Hindlimb muscle (tissue), 1 donor: ENCODE measurements around the gene MMP1. TPM values are rescaled to one million over a fixed set of nuclear protein-coding genes. Genes with fewer than 3 reads are reported as not detected.

Experiments used
- DNase-seq: peaks from one replicate; pipeline ENCODE4 v3.0.0-alpha.2; 2013
- polyA plus RNA-seq: library from polyadenylated mRNA; unstranded; fragments of 120-200 nt; gene quantifications from one replicate; pipeline ENCODE4 v1.2.1, GENCODE V29; 2013; ENCODE audit not compliant: insufficient read length

MMP1 gene
- polyA plus RNA-seq, 1 donor = 0.10 TPM

DNA sequence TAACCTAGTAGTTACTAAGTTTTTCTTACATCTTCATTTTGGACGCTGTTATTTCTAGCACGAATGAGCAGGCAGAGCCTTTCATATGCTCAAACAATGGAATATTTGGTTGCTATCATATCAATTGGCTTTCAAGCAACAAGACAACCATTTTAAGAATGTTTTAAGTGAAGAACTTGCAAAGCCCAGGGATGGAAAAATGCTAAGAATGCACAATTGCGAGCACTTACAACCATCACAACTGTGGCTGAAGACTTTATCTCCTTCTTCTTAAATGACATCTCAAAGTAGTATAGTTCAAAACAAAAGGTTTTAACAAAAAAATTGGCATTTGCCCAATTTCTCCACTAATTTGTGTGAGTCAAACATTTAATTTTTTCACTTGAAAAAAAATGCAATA, 8.3 kb upstream of the MMP1 start:
- DNase-seq = no peak

- peak; percentile 34 for DNase-seq
Measured at GRCh38 chr11:102802341-102802740, 4.4 kb upstream of the MMP1 start.

GRCh38 chr11:102800767-102801166, 2.8 kb upstream of the MMP1 start:
- DNase-seq = peak; percentile 50

DNA sequence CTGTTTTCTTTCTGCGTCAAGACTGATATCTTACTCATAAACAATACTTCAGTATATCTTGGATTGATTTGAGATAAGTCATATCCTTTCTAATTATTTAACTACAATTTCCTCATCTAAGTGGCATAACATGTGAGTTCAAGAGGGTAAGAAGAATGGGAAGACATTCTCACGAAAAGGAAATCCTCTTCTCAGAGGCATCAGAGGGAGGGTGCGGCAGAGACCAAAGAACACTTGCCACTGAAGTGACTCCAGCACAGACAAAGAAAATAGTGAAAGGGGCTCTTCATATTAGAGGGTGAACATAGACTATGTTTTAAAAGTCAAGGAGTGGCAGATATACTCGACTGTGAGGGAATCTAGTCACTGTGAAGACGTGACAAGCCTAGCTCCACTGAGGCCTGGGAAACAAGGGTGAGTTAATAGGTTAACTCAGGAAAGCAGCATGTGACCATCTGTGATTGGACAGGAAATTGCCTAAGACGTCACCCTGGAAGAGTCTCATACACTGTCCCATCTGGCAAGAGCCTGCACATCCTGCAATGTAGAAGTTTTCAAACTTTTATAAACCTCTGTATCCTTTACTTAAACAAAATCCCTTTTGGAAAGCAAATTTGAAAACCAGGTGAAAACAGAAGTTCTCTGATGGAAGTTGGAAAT, 1.9 kb upstream of the MMP1 start:
- DNase-seq = peak; percentile 49

GRCh38 chr11:102794382-102794781, 3.6 kb downstream of the MMP1 start:
- no peak for DNase-seq

- DNase-seq = no peak
Measured at GRCh38 chr11:102793677-102794290, 4.2 kb downstream of the MMP1 start.

DNA sequence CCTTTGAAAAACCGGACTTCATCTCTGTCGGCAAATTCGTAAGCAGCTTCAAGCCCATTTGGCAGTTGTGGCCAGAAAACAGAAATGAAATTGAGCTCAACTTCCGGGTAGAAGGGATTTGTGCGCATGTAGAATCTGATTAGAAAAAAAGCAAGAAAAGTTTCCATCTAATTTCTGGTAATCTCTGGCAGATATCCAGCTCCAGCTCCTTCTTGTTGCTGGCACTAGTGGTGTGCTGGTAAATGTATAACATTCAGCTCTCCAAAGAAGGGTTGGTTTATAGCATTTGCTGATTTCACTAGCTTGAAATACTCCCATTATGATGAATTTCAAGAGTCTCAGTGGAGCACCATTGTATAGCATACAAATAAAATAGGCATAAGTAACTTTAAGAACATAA, 5.4 kb downstream of the MMP1 start:
- no peak for DNase-seq

DNA sequence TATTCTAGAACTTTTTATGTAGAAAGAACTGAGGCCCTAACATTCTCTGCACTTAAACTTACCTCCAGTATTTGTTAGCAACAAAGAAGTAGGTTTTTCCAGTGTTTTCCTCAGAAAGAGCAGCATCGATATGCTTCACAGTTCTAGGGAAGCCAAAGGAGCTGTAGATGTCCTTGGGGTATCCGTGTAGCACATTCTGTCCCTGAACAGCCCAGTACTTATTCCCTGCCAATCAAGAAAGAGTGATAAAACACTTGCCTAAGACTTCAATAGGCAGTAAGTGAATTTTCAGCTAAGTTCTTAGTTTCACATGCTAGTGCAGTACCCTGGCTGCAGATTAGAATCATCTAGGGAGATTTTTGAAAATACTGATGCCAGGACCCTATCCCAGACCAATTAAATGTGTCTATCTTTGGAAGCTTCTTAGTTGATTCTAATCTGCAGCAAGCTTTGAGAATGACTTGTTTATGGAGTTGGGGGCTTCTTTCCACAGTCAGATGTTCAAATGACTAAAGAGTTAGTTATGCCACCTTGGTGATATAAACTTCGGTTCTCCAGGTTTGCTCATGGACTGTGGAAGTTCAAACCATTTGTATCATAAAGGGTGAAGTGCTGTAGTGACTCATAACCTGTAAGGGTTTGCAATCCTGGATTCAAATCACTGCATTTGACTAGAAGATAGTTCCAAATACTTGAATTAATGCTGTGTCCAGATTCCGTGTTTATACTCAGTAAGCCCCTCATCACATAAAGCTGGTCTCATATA, 6.5 kb downstream of the MMP1 start:
- DNase-seq = no peak

- no peak for DNase-seq
Measured at GRCh38 chr11:102788334-102788995, 9.5 kb downstream of the MMP1 start.

DNA sequence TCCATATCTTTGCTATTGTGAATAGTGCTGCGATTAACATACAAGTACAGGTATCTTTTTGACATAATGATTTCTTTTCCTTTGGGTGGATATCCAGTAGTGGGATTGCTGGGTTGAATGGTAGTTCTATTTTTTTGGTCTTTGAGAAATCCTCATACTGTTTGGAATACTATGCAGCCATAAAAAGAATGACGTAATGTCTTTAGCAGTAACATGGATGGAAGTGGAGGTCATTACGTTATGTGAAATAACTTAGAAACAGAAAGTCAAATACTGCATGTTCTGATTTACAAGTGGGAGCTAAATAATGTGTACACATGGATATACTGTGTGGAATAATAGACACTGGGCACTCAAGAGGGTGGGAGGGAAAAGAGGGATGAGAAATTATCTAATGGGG, 13.6 kb downstream of the MMP1 start:
- DNase-seq = no peak

DNA sequence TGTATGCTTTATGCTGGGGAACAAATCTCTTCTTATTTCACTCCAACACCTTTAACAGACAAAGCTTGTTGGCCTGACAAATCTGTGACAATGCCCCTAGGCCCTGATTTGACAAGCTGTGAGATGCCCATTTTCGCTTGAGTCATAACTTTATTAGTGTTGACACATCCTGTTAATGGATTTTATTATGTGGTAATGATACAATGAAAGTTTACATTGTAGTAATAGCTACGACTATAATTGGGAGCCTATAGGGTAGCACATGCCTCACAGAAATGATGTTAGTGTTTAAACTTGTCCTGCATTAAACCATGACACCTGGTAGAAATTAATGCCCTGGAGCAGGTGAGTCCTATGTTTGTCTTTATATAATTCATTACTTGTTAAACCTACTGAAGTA, 14.2 kb downstream of the MMP1 start:
- no peak for DNase-seq

GRCh38 chr11:102783016-102783415, 14.9 kb downstream of the MMP1 start:
- no peak for DNase-seq

DNA sequence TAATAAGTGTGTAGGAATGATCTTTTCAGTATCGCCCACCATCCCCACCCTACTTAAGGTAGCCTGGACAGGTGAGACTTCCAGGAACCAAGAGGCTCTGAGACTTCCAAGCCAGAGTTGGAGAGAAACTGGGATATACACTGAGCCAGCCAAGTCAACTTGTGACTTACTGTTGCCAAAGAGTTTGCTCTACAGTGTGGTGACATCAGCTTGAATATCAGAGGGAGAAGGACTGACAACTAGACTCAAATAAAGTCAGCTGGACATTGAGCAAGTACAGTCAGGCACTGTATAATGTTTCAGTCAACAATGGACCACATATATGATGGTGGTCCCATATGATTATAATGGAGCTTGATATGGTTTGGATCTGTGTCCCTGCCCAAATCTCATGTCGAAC, 16.3 kb downstream of the MMP1 start:
- DNase-seq = no peak

DNA sequence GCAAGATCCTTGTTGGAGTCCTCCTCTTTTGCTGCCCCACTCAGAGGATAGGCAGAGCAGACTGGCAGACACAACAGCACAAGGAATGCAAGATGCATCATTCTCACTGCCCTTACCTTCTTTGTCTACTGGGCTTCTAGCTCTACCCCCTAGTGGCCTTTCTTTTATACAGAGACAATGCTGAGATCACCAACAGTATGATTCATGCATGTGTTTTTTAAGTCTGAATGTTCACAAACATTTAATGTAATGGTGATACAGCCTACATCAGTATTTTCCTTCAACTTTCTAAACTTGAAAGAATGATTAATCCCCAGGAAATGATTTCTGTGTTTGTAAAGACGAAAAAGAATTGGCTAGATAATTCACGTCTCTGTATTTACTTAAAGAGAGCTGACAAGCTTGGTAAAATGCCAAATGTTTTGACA, 17.5 kb downstream of the MMP1 start, which contains the start of gene MMP10:
Gene MMP10 (minus strand): TSS at position 138 of the 428 bp plus-strand sequence. CDS start 37 bp downstream, at position 101.
- DNase-seq = no peak

DNA sequence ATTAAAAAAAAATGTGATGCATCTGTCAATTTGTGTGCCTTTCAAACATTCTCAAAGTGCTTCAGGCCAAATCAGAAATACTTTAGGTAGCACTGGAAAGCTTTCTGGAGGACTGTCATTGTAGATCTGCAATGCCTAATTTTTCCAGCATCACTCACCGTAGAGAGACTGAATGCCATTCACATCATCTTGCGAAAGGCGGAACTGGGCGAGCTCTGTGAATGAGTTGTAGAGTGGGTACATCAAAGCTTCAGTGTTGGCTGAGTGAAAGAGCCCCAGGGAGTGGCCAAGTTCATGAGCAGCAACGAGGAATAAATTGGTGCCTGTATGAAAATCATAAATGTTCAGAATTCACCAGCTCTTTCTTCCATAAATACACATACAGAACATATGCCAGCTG, 21.5 kb downstream of the MMP1 start:
- DNase-seq = no peak

DNA sequence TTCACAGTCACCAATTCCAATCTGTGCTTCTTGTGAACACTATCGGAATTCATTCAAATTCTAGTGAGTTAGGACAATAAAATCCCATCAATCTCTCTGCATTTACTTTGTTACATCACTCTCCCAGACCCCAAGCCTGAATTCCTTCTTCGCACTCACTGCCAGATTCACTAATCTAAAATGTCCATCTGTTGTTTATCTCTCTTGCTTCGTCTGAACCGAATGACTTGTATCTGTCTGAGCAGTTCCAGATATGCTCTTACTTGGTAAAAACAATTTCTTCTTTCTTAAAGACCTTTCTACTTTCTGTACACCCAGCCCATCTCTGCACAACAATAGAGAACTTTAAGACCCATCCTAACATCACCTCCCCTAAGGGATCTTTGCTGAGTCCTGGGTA, 24.6 kb downstream of the MMP1 start:
- no peak for DNase-seq

- DNase-seq = no peak
Measured at GRCh38 chr11:102771351-102771750, 26.6 kb downstream of the MMP1 start.

- no peak for DNase-seq
Measured at GRCh38 chr11:102770191-102770590, 27.8 kb downstream of the MMP1 start.

DNA sequence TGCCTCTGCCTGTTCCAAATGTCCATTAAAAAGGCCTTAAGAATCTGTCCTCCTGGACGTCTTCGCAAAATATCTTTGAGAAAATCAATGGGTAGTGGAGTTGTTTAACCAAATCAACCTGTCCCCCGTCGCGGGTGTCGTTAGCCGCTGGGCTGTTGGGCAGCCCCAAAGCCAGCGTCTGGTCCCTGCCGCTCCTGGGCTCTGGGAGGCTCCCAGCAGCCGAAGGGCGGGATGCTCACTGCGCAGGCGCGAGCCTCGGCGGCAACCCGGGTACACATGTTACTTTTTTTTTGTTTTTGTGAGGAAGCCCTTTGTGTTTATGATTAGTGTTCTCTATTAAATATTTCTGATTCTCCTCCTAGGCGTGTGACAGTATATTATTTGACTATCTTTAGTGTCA, 30.2 kb downstream of the MMP1 start:
- no peak for DNase-seq

DNA sequence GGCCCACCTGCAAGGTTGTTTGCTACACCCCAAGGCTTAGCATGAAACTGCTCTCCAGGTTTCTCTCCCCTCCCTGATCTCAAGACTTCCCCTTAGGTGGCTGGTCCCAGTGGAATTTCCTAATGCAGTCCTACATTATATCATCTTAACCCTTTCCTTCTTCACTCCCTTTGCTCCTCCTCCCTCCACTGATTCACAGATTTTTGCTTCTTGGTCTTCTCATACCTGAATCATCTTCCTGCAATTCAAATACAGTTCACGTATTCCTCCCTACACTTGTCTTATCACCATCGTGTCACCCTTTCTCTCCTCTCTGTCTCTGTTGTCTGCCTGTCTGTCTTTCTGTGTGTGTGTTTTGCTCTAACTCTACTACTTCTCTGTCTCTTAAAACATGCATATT, 34.5 kb downstream of the MMP1 start:
- DNase-seq = no peak

DNA sequence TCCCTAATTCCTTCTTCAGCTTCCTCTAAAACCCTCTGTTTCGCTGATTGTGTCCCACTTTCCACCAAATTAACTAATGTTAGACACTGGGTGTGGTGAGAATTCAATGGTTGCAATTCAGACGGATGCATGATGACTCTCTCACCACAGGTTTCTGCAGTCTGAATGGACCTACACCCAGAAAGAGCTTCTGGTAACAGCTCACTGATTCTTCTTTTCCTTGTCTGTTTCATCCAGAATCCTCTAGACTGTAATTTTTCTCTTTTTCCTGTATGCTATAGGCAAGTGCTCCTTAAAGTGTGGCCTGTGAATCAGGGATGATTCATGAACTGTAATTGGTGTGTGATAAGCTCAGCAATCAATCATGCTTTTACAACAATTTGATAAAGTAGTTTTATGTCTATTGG, 35.6 kb downstream of the MMP1 start:
- no peak for DNase-seq

DNA sequence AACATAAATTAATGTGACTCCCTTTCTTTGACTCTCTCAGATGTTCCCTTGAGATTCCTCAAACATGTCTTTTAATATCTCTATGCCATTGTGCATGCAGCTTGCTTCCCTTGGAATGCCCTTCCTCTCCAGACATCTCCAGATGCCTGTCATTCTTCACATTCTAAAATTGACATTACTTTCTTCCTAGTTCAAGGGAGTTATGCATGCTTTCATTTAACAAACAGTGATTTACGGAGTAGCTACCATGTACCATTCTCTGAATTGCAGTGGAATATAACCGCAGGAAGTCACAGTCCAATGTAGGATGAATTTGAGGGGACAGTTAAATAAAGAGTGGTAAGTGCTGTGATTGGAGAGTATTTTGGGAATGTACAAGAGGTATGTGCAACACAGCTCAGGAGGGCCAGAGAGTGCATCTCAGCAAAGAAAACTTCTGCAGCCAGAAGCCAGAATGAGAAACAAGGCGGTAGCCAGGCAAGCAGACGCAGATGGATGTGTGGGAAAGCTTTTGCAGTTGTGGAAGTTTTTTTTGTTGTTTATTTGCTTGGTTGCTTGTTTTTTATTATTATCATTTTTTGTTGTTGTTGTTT, 36.2 kb downstream of the MMP1 start:
- DNase-seq = no peak
